ENCODE results near the gene TSHZ3.

TSHZ3 gene

DNA sequence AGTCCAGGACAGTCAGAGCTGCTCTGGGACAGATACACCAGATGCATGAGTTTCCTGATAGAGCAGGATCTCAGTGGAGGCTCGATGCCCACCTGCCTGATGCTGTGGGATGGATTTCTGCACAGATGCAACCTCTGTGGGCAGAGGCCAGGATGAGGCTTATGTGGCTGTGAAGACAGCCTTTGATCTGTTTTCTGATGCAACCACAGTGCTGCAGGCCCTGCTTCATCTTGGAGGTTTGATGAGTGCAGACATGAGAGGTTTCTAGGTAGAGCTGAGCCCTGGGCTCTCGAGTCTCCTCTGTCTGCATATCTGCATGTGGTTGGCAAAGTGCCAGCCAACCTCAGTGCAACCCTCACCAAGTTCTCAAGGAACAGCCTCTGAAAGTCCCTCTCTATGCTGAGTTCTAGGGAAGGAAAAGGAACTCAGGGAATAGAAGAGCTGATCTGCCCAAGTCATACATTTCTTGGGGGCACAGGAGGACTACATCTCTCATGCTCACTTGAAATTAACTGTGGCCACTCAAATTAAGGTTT lies 23.1 kb upstream of the TSHZ3 start:
- H3K4me3 ChIP-seq (ENCODE audit: control insufficient read depth, low read depth, low read length), result no peak overlapping the region
- TF ChIP-seq, protein P1, sequence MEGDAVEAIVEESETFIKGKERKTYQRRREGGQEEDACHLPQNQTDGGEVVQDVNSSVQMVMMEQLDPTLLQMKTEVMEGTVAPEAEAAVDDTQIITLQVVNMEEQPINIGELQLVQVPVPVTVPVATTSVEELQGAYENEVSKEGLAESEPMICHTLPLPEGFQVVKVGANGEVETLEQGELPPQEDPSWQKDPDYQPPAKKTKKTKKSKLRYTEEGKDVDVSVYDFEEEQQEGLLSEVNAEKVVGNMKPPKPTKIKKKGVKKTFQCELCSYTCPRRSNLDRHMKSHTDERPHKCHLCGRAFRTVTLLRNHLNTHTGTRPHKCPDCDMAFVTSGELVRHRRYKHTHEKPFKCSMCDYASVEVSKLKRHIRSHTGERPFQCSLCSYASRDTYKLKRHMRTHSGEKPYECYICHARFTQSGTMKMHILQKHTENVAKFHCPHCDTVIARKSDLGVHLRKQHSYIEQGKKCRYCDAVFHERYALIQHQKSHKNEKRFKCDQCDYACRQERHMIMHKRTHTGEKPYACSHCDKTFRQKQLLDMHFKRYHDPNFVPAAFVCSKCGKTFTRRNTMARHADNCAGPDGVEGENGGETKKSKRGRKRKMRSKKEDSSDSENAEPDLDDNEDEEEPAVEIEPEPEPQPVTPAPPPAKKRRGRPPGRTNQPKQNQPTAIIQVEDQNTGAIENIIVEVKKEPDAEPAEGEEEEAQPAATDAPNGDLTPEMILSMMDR (conservative IDR thresholded peaks at IDR 0.05; ENCODE audit: control insufficient read depth, insufficient read depth, low read depth, low read length), result no peak
- no peak for DNase-seq (ENCODE audit: low read depth)

DNA sequence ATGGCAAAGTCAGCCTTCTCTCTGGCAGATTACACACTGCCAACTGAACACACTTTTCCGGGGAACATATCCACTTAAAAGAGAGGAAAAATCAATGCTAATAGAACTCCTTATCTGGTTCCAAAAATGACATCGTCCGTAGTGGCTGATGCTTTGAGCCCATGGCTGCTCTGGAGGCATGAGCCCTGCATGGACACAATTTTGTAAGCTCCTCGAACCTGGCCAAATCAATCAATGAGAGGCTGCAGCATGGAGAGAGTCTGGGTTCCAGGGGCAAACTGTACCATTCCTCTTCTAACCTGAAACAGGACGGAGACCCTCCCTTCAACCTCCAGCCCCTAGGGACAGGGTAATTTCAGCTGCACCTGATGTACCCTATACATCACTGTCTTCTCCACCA lies 21.0 kb upstream of the TSHZ3 start:
- TF ChIP-seq, protein P1 (conservative IDR thresholded peaks at IDR 0.05; ENCODE audit: control insufficient read depth, insufficient read depth, low read depth, low read length), result no peak
- no peak overlapping the region for H3K4me3 ChIP-seq (ENCODE audit: control insufficient read depth, low read depth, low read length)
- no peak for DNase-seq (ENCODE audit: low read depth)

DNA sequence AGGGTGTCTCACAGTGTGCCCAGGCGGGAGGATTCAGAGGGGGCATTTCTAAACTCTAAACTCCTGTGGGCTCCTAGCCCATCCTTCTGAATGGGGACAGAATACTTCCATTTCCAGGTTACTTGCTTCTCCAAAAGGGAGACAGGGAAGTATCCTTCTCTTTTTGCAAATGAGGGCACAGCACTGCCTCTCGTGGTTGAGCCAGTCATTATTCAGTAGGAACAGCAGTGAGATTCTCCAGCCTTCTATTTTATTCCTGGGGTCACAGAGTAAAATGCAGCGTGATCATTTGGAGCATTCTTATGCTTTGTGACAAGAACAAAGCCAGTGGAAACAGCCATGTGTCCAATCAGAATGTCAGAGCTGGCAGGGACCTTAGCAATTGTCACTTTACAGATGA lies 15.7 kb upstream of the TSHZ3 start:
- no peak for DNase-seq (ENCODE audit: low read depth)
- TF ChIP-seq, protein P1 (conservative IDR thresholded peaks at IDR 0.05; ENCODE audit: control insufficient read depth, insufficient read depth, low read depth, low read length), result no peak
- no peak overlapping the region for H3K4me3 ChIP-seq (ENCODE audit: control insufficient read depth, low read depth, low read length)

DNA sequence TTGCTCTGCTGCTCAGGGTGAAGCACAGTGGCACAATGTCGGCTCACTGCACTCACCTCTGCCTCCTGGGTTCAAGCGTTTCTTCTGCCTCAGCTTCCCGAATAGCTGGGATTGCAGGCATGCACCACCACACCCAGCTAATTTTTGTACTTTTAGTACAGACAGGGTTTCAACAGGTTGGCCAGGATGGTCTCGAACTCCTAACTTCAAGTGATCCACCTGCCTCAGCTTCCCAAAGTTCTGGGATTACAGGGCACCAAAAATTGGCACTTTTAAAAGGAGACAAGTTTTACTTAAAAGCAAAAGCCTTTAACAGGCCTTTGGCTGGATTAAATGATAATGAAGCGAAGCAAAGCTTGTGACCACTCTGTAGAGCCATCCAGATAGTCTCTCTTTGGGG lies 12.5 kb upstream of the TSHZ3 start:
- no peak overlapping the region for H3K4me3 ChIP-seq (ENCODE audit: control insufficient read depth, low read depth, low read length)
- TF ChIP-seq, protein P1 (conservative IDR thresholded peaks at IDR 0.05; ENCODE audit: control insufficient read depth, insufficient read depth, low read depth, low read length), result no peak
- no peak for DNase-seq (ENCODE audit: low read depth)

DNA sequence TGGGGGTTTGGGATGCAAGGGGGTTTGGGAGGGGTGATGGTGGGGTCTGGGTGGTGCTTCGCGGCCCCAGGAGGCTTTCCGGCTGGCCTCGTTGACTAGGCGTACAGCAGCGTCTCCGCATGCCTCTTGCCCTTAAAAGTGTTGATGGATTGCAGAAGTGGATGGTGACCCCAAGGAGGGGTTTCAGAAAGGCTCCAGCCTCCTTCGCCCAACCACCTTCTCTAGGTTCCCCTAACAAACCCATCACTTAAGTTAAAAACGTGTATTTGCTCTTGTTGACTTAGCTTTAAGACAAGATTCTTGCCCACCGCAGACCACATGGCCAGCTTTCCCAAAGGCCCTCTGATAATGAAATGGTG lies 8.1 kb upstream of the TSHZ3 start:
- TF ChIP-seq, protein P1 (conservative IDR thresholded peaks at IDR 0.05; ENCODE audit: control insufficient read depth, insufficient read depth, low read depth, low read length), result no peak
- no peak overlapping the region for H3K4me3 ChIP-seq (ENCODE audit: control insufficient read depth, low read depth, low read length)
- DNase-seq (ENCODE audit: low read depth), result no peak

DNA sequence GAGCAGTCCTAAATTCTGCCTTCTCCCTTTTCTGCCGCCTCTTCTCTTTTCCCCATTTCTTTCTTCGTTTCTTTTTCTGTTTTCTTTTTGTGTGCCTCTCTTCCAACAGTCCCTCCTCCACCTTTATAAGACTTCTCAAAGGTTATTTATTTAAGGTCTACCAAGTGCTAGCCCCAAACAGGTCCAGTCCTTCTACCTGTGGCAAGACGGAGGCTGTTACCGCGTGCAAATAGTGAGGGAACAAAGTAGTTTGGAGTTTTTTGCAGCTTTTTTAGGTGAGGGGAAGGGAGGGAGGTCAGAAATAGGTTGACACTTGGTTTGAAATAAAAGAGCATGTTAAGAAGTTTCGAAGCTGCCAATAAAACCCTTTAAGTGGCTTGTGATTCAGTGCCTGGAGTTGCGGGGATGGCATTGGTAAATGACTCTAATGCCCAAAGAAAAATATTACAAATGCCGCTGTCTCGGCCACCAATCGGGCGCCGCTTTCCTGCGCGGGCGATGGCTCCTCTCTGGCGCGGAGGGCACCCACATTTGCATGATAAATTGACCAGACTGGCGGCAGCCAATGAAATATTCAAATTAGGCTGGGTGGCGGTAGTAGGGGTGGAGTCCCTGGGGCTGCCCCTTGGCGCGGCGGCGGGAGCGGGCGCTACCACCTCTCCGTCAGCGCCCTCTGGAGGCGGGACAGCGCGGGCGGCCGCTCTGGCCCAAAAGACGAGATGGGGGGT lies 7.5 kb upstream of the TSHZ3 start:
- TF ChIP-seq, protein P1 (conservative IDR thresholded peaks at IDR 0.05; ENCODE audit: control insufficient read depth, insufficient read depth, low read depth, low read length), result no peak
- DNase-seq (ENCODE audit: low read depth), result no peak
- H3K4me3 ChIP-seq (ENCODE audit: control insufficient read depth, low read depth, low read length), result no peak overlapping the region
